GM21717 (cell line): ENCODE data around the gene ISM2.
"Not testable (repeated sequence)": the region's sequence is repeated elsewhere in the genome, so short reads cannot be mapped to it uniquely, and the experiment has no call there.

Experiments used
- ATAC-seq: cut with Tn5 transposase; IDR thresholded peaks from one replicate; pipeline ENCODE4 v1.9.1; 2021; ENCODE audit warnings: mild to moderate bottlenecking, moderate library complexity; ENCODE audit not compliant: unreplicated experiment

The ISM2 gene

GRCh38 chr14:77498120-77498979 lies at the start of gene ISM2:
TSS of gene ISM2 (minus strand) at chr14:77498816. CDS start at chr14:77498793, 23 bp downstream.
- ATAC-seq: peak; percentile 50

- no peak for ATAC-seq
Observed at GRCh38 chr14:77547512-77548180, 49.0 kb upstream of the ISM2 start.

GRCh38 chr14:77545171-77545570 lies 46.6 kb upstream of the ISM2 start:
- ATAC-seq: not testable (repeated sequence)

- ATAC-seq: no peak
Observed at GRCh38 chr14:77544571-77544970, 46.0 kb upstream of the ISM2 start.

GRCh38 chr14:77543637-77544334 lies 45.2 kb upstream of the ISM2 start:
- no peak for ATAC-seq

- no peak for ATAC-seq
Observed at GRCh38 chr14:77543240-77543551, 44.6 kb upstream of the ISM2 start.

GRCh38 chr14:77542421-77543239 lies 44.0 kb upstream of the ISM2 start:
- ATAC-seq: no peak

- peak; percentile 74 for ATAC-seq
Observed at GRCh38 chr14:77541905-77542304, 43.3 kb upstream of the ISM2 start.

GRCh38 chr14:77536951-77537350 lies 38.3 kb upstream of the ISM2 start:
- ATAC-seq: not testable (repeated sequence)

GRCh38 chr14:77531071-77531470 lies 32.5 kb upstream of the ISM2 start:
- ATAC-seq: no peak

GRCh38 chr14:77529963-77530362 lies 31.3 kb upstream of the ISM2 start:
- ATAC-seq: no peak

- no peak for ATAC-seq
Observed at GRCh38 chr14:77529213-77529612, 30.6 kb upstream of the ISM2 start.

GRCh38 chr14:77528701-77529100 lies 30.1 kb upstream of the ISM2 start:
- ATAC-seq: not testable (repeated sequence)

GRCh38 chr14:77526266-77526665 lies 27.6 kb upstream of the ISM2 start:
- no peak for ATAC-seq

- ATAC-seq: no peak
Observed at GRCh38 chr14:77524536-77524935, 25.9 kb upstream of the ISM2 start.

- ATAC-seq: no peak
Observed at GRCh38 chr14:77523109-77523508, 24.5 kb upstream of the ISM2 start.

GRCh38 chr14:77520555-77520954 lies 21.9 kb upstream of the ISM2 start:
- ATAC-seq: no peak

- no peak for ATAC-seq
Observed at GRCh38 chr14:77516126-77516525, 17.5 kb upstream of the ISM2 start.

GRCh38 chr14:77511486-77512162 lies 13.0 kb upstream of the ISM2 start:
- ATAC-seq: no peak

GRCh38 chr14:77509366-77509765 lies 10.8 kb upstream of the ISM2 start:
- ATAC-seq: no peak
